ENCODE measurements around the gene KRTAP2-3.

Gene KRTAP2-3

DNA sequence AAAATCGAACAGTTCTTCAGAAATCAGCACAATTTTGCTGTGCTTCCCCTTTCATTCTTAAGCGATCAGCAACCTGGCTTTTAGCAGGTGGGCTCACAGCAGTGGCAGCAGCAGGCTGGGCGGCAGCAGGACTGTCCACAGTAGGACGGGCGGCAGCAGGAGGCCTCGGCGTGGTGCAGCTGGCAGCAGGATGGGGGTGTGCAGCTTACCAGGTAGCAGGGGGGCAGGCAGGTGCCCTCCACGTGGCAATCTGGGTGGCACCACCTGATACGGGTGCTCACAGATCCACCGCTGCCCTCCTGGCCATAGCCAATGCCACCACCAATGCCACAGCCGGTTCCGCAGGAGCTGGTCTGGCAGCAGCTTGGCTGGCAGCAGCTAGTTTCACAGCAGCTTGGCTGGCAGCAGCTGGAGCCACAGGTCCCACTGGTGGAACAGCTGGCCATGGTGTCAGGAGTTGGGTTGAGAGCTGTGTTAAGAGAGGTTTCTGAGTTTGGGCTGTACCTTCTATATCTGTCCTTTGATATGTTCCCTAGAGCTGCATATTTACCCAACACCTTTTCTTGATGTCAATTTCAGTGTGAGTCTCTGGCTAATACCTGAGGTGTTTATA is 30.2 kb downstream of the KRTAP2-3 start, which contains the start of gene KRTAP1-4:
KRTAP1-4 (minus strand) TSS at position 563 of the 613 bp plus-strand sequence; CDS start at position 446, 117 bp downstream.
- H3K4me3 ChIP-seq (replicated peaks; ENCODE audit: low read depth, low read length): no peak within 1 kb of the TSS
- DNase-seq (ENCODE audit: low read depth): no peak
- TF ChIP-seq CTCF (IDR thresholded peaks at IDR 0.05; ENCODE audit: low read length, missing control alignments): no peak

DNA sequence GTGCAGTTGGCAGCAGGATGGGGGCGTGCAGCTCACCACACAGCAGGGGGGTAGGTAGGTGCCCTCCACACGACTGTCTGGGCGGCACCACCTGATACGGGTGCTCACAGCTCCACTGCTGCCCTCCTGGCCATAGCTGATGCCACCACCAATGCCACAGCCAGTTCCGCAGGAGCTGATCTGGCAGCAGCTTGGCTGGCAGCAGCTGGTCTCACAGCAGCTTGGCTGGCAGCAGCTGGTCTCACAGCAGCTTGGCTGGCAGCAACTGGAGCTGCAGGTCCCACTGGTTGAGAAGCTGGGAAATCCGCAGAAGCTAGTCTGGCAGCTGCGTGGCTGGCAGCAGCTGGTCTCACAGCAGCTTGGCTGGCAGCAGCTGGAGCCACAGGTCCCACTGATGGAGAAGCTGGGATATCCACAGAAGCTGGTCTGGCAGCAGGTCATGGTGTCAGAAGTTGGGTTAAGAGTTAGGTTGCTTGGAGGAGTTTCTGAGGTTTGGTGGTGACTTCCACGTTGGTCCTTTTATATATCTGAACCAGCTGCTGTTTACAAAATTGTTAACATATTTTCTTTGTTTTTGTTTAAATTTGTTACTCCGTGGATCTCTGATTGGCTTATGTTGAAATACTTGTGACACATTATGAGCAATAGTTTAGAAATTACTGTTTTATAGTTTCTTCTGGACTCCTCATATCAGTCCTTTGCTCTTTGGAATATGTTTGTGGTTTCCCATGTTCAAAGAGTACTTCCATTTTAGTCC is 33.0 kb downstream of the KRTAP2-3 start, which contains the start of gene KRTAP1-5:
KRTAP1-5 (minus strand) TSS at position 494 of the 757 bp plus-strand sequence; CDS start at position 441, 53 bp downstream.
- peak; percentile 28 for DNase-seq (ENCODE audit: low read depth)
- no peak for TF ChIP-seq CTCF (IDR thresholded peaks at IDR 0.05; ENCODE audit: low read length, missing control alignments)
- H3K4me3 ChIP-seq (replicated peaks; ENCODE audit: low read depth, low read length): no peak within 1 kb of the TSS

DNA sequence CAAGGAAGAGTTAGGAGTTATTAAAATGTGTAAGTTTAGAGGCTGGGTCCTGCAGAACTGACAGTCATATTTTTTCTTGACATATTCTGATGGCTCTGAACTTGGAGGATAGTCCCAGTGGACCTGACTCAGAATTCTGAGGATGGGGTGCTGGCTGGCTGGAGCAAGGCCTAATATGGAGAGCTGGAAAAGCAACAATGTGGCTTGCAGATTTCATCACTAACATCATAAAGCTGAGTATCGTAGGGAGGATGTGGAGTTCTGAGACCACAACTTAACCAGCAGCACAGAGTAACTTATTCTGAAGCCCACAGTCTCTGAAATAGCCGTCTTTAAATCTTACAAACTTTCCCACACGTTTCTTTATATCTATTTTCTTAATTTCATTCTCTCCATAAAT is 35.2 kb downstream of the KRTAP2-3 start:
- no peak for TF ChIP-seq CTCF (IDR thresholded peaks at IDR 0.05; ENCODE audit: low read length, missing control alignments)
- DNase-seq (ENCODE audit: low read depth): no peak
- no peak overlapping the region for H3K4me3 ChIP-seq (replicated peaks; ENCODE audit: low read depth, low read length)

DNA sequence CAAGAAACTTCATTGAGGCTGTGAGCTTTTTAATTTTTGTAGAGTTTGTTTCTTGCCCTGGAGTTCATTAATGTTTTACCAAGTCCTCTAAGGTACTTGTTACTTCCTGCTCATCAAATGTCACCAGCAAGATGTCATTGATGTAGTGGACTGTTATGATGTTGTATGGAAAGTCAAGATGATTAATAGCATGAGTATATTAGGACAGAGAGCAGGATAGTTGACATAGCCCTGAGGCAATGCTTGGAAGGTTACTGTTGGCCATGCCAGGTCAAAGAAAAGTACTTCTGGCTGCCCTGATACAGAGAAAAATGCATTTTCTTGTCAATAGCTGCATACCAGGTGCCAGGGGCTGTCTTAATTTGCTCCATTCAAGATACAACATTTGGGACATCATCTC is 39.6 kb downstream of the KRTAP2-3 start:
- no peak overlapping the region for H3K4me3 ChIP-seq (replicated peaks; ENCODE audit: low read depth, low read length)
- no peak for TF ChIP-seq CTCF (IDR thresholded peaks at IDR 0.05; ENCODE audit: low read length, missing control alignments)
- no peak for DNase-seq (ENCODE audit: low read depth)

- no peak overlapping the region for H3K4me3 ChIP-seq (replicated peaks; ENCODE audit: low read depth, low read length)
- TF ChIP-seq CTCF (IDR thresholded peaks at IDR 0.05; ENCODE audit: low read length, missing control alignments): no peak
- DNase-seq (ENCODE audit: low read depth): no peak
Measured at GRCh38 chr17:41019415-41019814, 40.5 kb downstream of the KRTAP2-3 start.

- TF ChIP-seq CTCF (IDR thresholded peaks at IDR 0.05; ENCODE audit: low read length, missing control alignments): no peak
- DNase-seq (ENCODE audit: low read depth): no peak
- H3K4me3 ChIP-seq (replicated peaks; ENCODE audit: low read depth, low read length): no peak overlapping the region
Measured at GRCh38 chr17:41018541-41018940, 41.4 kb downstream of the KRTAP2-3 start.

All from fibroblast of pulmonary artery (primary cell).